PFSK-1 (cell line): ENCODE data around the gene KRTAP10-8.

Source experiments
- FOXP2 ChIP-seq: optimal IDR thresholded peaks from 2 replicates; pipeline ENCODE3; 2011; ENCODE audit warnings: borderline replicate concordance, control low read depth, inconsistent platforms; ENCODE audit not compliant: insufficient read depth; ENCODE audit errors: extremely low read length, extremely low read depth
- POLR2AphosphoS5 ChIP-seq: IDR thresholded peaks from 2 replicates; pipeline ENCODE4 v1.6.1; 2012; ENCODE audit warnings: low read depth, mild to moderate bottlenecking, control low read depth, low read length, moderate library complexity
- TAF1 ChIP-seq: IDR thresholded peaks from 2 replicates; pipeline ENCODE4 v1.6.1; 2012; ENCODE audit warnings: low read length, control low read depth, borderline replicate concordance; ENCODE audit not compliant: insufficient read depth
- TF ChIP-seq, protein P1 (sequence below), 2 experiments: IDR thresholded peaks; 2 replicates each; pipeline versions ENCODE4 v1.6.1 to v1.8.0; 2011 to 2012; ENCODE audit warnings: low read depth in 2 of 2, low read length in 2 of 2, control low read depth in 1 of 2, inconsistent platforms in 1 of 2, mild to moderate bottlenecking in 1 of 2, moderate library complexity in 1 of 2; ENCODE audit not compliant: insufficient read depth in 1 of 2

DNA sequence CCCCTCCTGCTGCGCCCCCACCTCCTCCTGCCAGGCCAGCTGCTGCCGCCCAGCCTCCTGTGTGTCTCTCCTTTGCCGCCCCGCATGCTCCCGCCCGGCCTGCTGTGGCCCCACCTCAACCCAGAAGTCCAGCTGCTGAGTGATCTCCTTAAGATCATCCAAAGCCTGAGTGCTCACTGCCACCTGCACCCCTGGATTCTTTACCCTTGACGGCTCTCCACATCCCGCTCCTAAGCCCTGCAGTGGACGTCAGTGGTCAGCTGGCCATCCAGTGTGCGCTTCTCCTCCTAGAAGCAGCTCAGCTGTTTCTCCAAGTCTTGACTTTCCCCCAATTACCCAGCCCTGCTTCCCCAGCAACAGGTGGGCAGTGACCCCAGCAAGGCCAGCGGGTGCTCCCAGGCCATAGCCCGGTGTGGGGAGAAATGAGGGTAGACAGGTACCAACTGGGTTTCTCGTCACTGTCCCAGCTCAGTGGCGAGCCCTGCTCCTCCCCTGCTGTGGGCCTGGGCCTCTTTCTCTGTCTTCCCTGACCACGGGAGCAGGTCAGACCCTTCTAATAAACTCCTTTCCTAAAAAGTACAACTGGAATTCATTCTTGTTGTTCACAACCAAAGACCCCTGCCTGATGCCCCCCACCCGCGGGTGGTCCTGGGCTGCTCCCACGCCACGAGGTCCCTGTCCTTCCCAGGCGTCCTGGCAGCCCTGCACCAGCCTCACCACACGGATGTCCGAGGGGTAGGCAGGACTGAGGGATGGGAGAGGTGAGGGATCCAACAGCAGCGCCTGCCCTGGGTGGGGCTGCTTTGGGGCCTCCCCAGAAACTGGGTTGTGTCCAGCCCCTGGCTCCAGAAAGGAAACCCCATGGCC lies 10.1 kb upstream of the KRTAP10-8 start:
- TF ChIP-seq, protein P1, sequence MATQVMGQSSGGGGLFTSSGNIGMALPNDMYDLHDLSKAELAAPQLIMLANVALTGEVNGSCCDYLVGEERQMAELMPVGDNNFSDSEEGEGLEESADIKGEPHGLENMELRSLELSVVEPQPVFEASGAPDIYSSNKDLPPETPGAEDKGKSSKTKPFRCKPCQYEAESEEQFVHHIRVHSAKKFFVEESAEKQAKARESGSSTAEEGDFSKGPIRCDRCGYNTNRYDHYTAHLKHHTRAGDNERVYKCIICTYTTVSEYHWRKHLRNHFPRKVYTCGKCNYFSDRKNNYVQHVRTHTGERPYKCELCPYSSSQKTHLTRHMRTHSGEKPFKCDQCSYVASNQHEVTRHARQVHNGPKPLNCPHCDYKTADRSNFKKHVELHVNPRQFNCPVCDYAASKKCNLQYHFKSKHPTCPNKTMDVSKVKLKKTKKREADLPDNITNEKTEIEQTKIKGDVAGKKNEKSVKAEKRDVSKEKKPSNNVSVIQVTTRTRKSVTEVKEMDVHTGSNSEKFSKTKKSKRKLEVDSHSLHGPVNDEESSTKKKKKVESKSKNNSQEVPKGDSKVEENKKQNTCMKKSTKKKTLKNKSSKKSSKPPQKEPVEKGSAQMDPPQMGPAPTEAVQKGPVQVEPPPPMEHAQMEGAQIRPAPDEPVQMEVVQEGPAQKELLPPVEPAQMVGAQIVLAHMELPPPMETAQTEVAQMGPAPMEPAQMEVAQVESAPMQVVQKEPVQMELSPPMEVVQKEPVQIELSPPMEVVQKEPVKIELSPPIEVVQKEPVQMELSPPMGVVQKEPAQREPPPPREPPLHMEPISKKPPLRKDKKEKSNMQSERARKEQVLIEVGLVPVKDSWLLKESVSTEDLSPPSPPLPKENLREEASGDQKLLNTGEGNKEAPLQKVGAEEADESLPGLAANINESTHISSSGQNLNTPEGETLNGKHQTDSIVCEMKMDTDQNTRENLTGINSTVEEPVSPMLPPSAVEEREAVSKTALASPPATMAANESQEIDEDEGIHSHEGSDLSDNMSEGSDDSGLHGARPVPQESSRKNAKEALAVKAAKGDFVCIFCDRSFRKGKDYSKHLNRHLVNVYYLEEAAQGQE (IDR thresholded peaks at IDR 0.05; ENCODE audit: insufficient read depth in 1 of 2, low read depth in 2 of 2, low read length in 2 of 2), result no peak
- TF ChIP-seq POLR2AphosphoS5 (no peak), TAF1 (no peak), FOXP2 (no peak)
